MM.1S (cell line): ENCODE measurements around the gene TMEM209.
"Not testable (repeated sequence)": the region's sequence is repeated elsewhere in the genome, so short reads cannot be mapped to it uniquely, and the experiment has no call there.

Experiments used
- EZH2 ChIP-seq: fragments of 300-600 bp; sonication (generic); optimal IDR thresholded peaks from 2 replicates; pipeline ENCODE3; 2017; ENCODE audit warnings: low read depth, mild to moderate bottlenecking, antibody characterized with exemption, low read length, mixed read lengths
- TF ChIP-seq, protein P1 (sequence below): fragments of 300-600 bp; sonication (generic); IDR thresholded peaks from 2 replicates; pipeline ENCODE4 v1.5.1; 2016; ENCODE audit warnings: antibody characterized with exemption, low read length, mixed read lengths

- TF ChIP-seq EZH2: not testable (repeated sequence)
- TF ChIP-seq, protein P1, sequence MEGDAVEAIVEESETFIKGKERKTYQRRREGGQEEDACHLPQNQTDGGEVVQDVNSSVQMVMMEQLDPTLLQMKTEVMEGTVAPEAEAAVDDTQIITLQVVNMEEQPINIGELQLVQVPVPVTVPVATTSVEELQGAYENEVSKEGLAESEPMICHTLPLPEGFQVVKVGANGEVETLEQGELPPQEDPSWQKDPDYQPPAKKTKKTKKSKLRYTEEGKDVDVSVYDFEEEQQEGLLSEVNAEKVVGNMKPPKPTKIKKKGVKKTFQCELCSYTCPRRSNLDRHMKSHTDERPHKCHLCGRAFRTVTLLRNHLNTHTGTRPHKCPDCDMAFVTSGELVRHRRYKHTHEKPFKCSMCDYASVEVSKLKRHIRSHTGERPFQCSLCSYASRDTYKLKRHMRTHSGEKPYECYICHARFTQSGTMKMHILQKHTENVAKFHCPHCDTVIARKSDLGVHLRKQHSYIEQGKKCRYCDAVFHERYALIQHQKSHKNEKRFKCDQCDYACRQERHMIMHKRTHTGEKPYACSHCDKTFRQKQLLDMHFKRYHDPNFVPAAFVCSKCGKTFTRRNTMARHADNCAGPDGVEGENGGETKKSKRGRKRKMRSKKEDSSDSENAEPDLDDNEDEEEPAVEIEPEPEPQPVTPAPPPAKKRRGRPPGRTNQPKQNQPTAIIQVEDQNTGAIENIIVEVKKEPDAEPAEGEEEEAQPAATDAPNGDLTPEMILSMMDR: not testable (repeated sequence)
Measured at GRCh38 chr7:130236361-130236760, 31.2 kb upstream of the TMEM209 start.
